Activated CD8-positive, alpha-beta memory T cell treated with anti-CD3 and anti-CD28 coated beads, Interleukin-2, amount 50 U/mL, for 4 hours (primary cell): ENCODE measurements around the gene TEAD2.
"Not testable (repeated sequence)": the region's sequence is repeated elsewhere in the genome, so short reads cannot be mapped to it uniquely, and the experiment has no call there.

ENCODE experiments used
- DNase-seq: peaks from one replicate; pipeline ENCODE4 v3.0.0-alpha.2; 2020

TEAD2 gene

GRCh38 chr19:49383599-49383998 lies 21.4 kb upstream of the TEAD2 start:
- DNase-seq, result no peak

DNA sequence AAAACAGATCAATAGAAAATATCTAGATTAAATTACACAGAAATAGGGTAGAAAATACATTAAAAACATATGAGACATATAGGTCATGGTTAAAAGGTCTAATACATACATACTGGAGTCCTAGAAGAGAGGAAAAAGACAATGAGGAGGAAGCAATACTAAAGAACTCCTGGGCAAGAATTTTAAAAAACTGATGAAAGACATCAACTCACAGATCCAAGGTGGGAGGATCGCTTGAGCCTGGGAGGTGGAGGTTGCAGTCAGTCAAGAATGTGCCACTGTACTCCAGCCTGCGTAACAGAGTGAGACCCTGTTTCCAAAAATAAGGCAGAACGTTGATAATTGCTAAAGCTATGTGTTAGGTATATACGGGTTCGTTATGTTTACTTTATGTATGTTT lies 20.4 kb upstream of the TEAD2 start:
- DNase-seq, result no peak

DNA sequence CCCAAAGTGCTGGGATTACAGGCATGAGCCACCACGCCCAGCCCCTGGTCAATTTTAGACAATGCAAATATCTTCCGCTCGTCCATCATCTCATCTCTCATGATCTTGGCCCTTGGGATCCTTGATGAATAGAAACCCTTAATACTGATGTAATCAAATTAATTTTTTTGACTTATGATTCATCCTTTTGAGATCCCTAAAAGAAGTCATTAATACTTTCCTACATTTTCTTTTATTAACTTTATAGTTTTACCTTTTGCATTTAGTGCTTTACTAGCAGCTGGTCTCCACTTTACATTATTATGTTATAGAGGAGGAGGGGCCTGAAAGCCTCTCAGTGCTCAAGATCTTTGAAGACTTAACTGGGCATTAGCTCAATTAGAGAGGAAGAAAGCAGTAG lies 18.2 kb upstream of the TEAD2 start:
- DNase-seq, result no peak

- DNase-seq, result no peak
Observed at GRCh38 chr19:49378512-49378911, 16.3 kb upstream of the TEAD2 start.

DNA sequence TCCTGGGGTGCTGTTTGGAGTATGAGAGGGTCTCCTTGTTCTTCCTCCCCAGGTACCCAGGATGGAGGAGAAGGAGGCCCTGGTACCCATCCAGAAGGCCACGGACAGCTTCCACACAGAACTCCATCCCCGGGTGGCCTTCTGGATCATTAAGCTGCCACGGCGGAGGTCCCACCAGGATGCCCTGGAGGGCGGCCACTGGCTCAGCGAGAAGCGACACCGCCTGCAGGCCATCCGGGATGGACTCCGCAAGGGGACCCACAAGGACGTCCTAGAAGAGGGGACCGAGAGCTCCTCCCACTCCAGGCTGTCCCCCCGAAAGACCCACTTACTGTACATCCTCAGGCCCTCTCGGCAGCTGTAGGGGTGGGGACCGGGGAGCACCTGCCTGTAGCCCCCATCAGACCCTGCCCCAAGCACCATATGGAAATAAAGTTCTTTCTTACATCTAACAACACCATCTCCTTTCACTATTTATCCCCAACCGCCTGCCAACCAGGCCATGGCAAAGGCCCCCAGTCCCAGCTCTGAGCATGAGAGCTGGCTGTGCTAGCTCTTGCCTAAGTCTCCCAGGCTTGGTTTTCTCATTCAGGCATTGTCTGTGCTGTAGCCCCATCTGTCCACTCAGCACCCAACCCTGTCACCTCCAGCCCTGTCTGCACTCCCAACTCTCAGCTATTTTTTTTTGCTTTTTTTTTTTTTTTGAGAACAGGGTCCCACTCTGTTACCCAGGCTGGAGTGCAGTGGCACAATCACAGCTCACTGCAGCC lies 12.6 kb upstream of the TEAD2 start:
- DNase-seq, result no peak

- DNase-seq, result not testable (repeated sequence)
Observed at GRCh38 chr19:49373174-49373573, 11.0 kb upstream of the TEAD2 start.

DNA sequence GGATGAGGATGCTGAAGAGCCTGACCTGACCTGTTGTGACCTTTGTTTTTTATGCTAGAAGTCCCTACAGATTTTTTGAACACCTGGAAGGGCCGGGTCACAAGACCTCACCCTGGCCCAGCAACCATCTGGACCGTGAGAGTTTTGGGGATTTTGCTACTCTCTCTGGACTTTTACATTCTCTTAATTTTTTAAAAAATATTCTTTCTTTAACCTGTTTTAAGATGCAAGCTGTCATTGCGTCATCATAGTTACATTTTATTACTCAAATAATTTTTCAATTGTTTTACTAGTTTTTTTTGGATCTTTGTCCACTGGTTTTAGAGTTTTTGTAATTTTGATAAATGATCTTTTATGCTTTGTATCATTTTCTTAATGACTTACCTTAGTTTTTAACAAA lies 9.0 kb upstream of the TEAD2 start:
- no peak for DNase-seq

GRCh38 chr19:49368711-49369358 lies 6.6 kb upstream of the TEAD2 start:
- no peak for DNase-seq

DNA sequence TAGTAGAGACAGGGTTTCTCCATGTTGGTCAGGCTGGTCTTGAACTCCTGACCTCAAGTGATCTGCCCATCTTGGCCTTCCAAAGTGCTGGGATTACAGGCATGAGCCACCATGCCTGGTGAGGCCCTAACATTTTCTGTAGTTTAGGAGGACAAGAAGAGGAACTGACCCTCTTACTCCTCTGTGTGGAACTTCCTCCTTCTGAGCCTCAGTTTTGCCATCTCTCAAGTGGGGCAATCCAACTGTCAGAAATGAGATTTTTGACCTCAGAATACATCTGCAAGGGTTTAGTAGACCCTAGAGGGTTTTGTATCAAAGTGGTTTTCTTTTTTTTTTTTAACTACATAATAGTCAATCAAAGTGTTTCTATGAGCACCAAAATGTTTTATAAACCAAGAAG lies 3.9 kb upstream of the TEAD2 start:
- no peak for DNase-seq

DNA sequence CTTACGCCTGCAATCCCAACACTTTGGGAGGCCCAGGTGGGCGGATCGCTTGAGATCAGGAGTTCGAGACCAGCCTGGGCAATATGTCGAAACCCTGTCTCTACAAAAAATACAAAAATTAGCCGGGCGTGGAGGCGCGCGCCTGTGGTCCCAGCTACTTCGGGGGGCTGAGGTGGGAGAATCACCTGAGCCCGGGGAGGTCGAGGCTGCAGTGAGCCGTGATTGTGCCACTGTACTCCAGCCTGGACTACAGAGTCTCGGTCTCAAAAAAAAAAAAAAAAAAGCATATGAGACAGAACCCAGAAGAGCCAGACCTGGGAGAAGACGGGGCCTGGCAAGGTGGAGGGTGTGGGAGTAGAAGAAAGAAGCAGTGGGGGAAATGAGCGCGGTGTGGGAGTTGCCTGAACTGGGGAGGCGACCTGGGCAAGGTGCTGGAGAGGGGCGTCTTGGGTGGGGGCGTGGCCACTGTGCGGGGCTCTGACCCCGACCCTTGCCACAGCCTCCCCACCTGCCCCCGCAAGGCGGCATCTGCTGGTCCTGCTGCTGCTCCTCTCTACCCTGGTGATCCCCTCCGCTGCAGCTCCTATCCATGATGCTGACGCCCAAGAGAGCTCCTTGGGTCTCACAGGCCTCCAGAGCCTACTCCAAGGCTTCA lies 2.0 kb upstream of the TEAD2 start:
- DNase-seq, result no peak

DNA sequence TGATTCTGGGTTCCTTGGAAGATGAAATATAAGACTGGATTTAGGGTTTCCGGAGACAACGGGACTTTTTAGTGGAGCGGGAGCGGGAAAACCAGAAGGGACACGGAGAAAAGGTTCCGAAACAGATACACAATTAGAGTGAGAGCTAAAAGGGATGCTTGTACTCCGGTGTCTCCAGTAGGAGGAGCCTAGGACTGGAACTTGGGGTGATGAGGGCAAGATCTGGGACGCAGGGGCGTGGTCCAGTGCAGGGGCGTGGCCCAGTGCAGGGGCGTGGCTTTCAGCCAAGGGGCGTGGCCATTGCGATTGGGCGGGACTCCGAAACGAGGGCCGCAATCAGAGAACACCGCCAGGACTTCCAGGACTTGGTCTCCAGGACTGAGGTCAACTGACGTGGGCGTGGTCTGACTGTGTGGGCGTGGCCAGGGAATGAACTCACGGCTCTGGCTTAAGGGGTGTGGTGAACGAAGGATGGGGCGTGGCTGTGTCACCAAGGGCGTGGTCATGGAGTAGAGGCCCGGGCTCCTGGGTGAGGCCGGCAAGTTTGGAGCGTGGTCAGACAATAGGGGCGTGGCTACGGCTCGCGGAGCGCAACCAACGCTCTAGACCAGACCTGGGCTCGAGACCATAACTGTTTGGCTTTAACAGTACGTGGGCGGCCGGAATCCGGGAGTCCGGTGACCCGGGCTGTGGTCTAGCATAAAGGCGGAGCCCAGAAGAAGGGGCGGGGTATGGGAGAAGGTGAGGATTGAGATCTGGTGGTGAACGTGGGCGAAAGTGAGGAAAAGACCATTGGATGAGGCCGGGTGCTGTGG lies 1.3 kb upstream of the TEAD2 start, which contains the start of gene DKKL1:
Gene DKKL1 (plus strand): TSS at position 610 of the 815 bp plus-strand sequence. CDS start 122 bp downstream, at position 732.
- DNase-seq, result peak; percentile 59

DNA sequence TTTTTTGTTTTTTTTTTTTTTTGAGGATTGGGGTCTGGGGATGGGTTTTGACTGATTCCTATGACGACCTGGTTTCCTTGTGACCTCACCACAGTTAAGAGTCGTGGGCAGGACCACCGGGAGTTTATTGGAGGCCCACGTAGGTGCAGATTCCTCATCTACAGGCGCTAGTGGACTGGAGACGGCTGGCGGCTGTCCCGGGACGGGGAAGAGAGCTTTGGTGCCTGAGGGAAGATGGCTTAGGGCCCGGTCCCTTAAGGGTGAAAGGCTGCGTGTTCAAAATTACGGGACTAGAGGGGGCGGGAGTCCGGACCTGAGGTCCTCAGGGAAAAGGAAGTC lies 682 bp upstream of the TEAD2 start:
- DNase-seq, result no peak

DNA sequence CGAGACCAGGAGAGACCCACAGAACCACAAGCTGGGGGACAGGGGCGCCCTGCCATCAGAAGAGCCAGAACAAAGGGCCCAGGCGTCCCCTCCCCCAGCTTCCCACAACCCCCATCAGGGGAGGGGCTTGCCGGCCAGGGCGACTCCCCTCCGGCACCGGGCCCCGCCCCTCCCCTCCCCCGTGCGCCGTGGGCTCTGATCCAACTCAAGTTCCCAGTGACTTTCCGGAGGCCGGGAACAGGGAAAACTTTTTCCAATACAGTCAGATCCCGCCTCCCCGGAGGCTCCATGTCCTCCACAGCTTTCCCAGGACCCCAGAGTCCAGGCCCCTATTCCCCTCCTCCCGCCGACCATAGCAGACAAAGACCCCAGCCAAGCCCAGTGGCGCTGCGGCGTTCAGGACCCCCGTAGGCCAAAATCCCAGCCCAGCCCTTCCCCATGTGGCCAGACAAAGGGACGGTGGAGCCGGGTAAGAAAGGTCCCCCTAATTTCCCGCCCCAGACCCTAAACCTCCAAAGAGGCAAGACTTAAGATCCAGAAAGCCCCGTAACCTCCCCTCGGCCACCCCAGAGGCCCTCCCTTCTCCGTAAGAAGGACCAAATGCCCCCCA lies 673 bp downstream of the TEAD2 start:
- DNase-seq, result no peak

DNA sequence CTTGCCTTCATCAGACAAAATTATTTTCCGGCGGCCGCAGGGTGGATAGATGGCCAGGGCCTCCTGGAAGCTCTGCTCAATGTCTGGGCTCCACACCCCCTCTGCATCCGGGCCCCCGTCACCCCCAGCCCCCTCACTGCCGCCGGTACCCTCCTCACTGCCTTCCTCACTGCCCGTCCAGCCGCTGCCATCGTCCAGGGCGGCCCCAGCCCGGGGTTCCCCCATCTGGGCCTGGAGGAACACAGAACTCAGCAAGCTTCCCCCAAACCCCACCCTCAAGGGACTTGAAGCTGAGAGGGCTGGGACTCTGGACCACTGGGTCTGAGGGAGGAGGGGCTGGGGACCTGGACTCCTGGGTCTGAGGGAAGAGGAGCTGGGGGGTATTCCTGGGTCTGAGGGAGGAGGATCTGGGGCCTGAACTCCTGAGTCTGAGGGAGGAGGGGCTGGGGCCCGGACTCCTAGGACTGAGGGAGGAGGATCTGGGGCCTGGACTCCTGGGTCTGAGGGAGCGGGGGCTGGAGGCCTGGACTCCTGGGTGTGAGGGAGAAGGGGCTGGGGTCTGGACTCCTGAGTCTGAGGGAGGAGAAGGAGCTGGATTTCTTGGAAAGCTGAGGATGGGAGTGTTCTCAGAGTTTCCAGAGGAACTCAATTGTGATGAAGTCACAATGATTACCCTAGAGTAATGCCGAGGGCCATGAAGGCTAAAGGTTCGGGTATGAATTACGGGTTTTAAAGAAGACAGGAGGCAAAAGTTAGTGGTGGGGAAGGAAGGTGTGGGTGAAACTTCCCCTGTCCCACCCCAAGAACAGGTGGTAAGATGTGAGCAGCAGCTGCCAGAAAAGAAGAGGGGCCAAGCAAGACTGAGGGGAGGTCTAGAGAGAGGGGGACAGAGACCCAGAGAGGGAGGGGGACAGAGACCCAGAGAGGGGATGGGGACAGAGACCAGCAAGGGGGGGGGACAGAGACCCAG lies 2.1 kb downstream of the TEAD2 start:
- DNase-seq, result no peak

GRCh38 chr19:49357186-49357585 lies 5.0 kb downstream of the TEAD2 start:
- no peak for DNase-seq

DNA sequence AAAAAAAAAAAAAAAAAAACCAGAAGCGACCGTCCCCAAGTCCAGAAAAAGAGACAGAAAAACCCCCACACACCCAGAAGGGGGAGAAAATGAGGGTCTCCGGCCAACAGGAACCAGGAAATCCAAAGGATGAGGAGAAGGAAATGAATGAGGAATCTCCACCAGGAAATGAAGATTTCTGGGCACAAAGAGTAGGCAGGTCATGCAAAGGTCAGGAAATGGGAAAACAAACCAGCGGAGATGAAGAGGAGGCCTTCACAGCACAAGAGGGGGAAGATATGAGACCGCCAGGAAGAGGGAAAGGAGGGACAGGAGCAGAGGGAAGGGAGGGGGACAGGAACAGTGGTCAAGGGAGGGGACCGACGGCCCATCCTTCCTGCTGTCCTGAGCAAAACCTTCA lies 5.8 kb downstream of the TEAD2 start:
- DNase-seq, result no peak

GRCh38 chr19:49355909-49356353 lies 6.3 kb downstream of the TEAD2 start:
- DNase-seq, result no peak

DNA sequence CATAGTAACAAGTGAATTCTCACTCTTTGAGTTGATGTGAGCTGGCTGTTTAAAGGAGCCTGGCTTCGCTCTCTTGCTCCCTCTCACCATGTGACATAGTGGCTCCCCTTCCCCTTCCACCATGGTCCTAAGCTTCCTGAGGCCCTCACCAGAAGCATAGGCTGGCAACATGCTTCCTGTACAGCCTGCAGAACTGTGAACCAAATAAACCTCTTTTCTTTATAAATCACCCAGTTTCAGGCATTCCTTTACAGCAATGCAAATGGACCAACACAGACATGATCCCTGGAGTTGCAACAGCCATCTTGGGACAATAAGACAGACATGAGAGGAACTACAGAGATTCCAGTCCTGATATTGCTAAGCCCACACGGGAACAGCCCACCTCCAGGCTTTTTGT lies 12.6 kb downstream of the TEAD2 start:
- DNase-seq, result no peak

DNA sequence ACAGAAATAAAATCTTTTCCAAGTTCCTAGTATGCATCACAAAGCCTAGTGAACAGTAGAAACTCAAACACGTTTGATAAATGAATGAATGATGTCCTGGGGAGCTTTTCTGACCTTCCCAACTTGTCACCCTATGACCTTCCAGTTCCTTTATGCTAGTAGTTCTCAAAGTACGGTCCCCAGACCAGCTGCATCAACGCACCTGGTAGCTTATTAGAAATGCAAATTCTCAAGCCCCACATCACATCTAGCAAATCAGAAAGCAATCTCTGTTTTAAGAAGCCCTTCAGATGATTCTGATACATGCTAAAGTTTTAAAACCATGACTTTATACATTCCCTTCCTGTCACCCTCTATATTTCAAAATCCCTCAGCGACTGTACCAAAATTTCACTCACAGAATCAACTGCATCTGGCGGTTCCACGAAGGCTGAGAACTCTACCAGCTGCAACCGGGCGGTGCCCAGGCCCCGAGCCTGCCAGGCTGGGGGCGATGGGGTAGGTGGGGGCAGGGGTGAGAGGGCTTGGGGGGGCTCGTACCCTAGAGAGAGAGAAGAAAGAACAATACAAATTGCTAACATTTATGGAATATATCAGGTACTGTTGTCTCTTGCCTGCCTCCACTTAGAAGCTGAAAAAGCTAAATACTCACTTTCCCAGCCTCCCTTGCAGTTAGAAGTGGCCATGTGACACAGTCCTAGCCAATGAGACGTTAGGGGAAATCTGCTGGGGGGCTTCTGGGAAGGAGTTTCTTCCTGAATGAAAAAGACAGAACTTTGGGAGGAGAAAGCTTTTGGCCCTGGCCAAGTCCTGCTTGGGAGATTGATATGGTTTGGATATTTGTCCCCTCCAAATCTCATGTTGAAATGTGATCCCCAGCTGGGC lies 13.7 kb downstream of the TEAD2 start:
- no peak for DNase-seq

DNA sequence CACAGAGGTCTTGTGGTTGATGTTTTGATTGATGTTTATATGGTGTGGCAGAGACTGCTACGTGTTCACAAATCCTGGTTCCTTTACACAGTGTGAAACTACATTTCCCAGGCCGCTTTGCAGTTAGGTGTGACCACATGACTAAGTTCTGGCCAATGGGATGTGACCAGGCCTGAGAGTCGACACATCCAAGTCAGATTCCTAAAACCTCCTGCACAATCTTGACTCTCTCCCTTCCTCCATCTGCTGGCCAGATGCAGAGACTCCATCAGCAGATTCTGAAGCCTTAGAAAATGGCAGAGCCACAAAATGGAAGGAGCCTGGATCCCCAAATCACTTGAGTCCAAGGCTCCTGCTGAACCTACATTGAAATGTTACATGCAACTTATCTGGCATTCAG lies 14.4 kb downstream of the TEAD2 start:
- DNase-seq, result no peak

GRCh38 chr19:49347191-49347590 lies 15.0 kb downstream of the TEAD2 start:
- DNase-seq, result no peak
